Measurements from ENCODE around the gene ISOC1.

ISOC1 gene

GRCh38 chr5:129124608-129125007 is 30.1 kb downstream of the ISOC1 start:
- no peak for TF ChIP-seq CTCF (IDR thresholded peaks at IDR 0.05; ENCODE audit: extremely low read depth, missing control alignments)
- no peak for DNase-seq (ENCODE audit: low spot score)

GRCh38 chr5:129125819-129126218 is 31.3 kb downstream of the ISOC1 start:
- TF ChIP-seq CTCF (IDR thresholded peaks at IDR 0.05; ENCODE audit: extremely low read depth, missing control alignments): no peak
- DNase-seq (ENCODE audit: low spot score): peak; percentile 30

GRCh38 chr5:129133553-129133952 is 39.0 kb downstream of the ISOC1 start:
- TF ChIP-seq CTCF (IDR thresholded peaks at IDR 0.05; ENCODE audit: extremely low read depth, missing control alignments): no peak
- no peak for DNase-seq (ENCODE audit: low spot score)

- no peak for DNase-seq (ENCODE audit: low spot score)
- TF ChIP-seq CTCF (IDR thresholded peaks at IDR 0.05; ENCODE audit: extremely low read depth, missing control alignments): no peak
Measured at GRCh38 chr5:129135633-129136032, 41.1 kb downstream of the ISOC1 start.

- no peak for DNase-seq (ENCODE audit: low spot score)
- no peak for TF ChIP-seq CTCF (IDR thresholded peaks at IDR 0.05; ENCODE audit: extremely low read depth, missing control alignments)
Measured at GRCh38 chr5:129137637-129138036, 43.1 kb downstream of the ISOC1 start.

GRCh38 chr5:129141078-129141477 is 46.5 kb downstream of the ISOC1 start:
- DNase-seq (ENCODE audit: low spot score): no peak
- no peak for TF ChIP-seq CTCF (IDR thresholded peaks at IDR 0.05; ENCODE audit: extremely low read depth, missing control alignments)

GRCh38 chr5:129141696-129142095 is 47.1 kb downstream of the ISOC1 start:
- DNase-seq (ENCODE audit: low spot score): no peak
- no peak for TF ChIP-seq CTCF (IDR thresholded peaks at IDR 0.05; ENCODE audit: extremely low read depth, missing control alignments)

All from GM20000 (cell line).